Measurements from ENCODE around the gene WNT6.

WNT6 gene

DNA sequence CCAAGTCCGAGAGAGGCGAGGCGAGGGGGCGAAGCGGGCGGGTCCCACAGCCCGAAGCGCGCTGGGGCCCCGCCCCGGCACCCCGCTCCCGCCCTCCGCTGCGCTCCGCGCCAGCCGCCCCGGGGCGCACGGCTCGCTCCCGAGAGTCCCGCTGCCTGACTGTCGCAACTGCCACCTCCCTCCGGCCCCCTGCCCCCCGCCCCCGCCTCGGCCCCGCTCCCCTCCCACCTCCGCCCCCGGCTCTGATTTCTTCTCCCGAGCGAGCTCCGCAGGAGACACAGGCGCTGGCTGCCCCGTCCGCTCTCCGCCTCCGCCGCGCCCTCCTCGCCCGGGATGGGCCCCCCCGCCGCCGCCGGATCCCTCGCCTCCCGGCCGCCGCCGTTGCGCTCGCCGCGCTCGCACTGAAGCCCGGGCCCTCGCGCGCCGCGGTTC lies at the start of gene WNT6:
Gene WNT6, plus strand, starts transcription at position 250 of the 432 bp plus-strand sequence. CDS start 233 bp downstream, outside the sequence.
- Mint-ChIP-seq H3K4me3 (peak within 1 kb of the TSS; percentile 29), H3K4me1 (peaks cover 15% of the 10 kb centered on the region)

DNA sequence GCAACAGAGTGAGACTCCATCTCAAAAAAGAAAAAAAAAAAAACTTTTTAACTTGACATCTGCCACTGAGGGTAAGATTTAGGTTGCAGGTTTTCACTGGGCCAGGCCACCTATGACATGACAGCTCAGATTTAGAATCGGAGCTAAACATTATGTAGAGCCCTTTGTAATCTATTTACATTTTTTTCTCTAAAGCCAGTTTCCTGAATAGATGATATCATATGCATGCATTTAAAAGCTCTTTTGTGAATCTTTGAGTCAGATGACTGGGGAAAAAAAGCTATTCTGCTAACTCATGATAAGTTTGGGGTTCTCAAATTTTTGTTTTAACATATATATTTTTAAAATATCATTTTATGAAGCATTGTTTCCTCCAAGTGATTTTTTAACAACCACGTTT lies 49.3 kb upstream of the WNT6 start:
- Mint-ChIP-seq H3K27me3 (peaks cover 39% of the 10 kb centered on the region), H3K9me3 (peaks cover under 1% of the 10 kb centered on the region), H3K4me3 (no peak overlapping the region), H3K4me1 (peaks cover 3% of the 10 kb centered on the region), H3K27ac (no peak overlapping the region), H3K36me3 (ENCODE audit: low read depth) (no peaks in the 10 kb centered on the region)
- DNase-seq (no peak), ATAC-seq (no peak)

More for the DNA sequence above, at the start of gene WNT6:
- no peak for ATAC-seq
- H3K27me3 Mint-ChIP-seq = peaks cover 85% of the 10 kb centered on the region
- no peaks in the 10 kb centered on the region for H3K36me3 Mint-ChIP-seq (ENCODE audit: low read depth)
- no peak for DNase-seq
- H3K9me3 Mint-ChIP-seq = no peaks in the 10 kb centered on the region
- no peak within 1 kb of the TSS for H3K27ac Mint-ChIP-seq

DNA sequence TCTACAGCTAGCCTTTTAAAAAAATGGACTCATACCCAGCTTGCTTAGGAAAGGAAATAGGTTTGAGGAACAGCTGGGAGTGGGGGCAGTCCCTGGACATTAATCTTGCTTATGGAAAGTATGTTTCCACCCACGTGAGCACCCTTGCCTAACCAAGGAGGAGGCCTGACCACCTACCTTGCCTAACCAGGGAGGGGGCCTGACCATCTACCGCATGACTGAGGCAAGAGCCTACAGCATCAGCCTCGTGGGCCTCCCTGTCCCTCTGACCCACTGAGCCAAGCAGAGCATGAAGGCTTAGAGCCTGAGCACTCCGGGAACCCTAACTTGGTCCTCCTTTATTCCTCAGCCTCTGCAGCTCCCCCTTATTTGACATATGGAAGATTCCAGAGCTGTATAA lies 48.2 kb upstream of the WNT6 start:
- Mint-ChIP-seq H3K4me3 (no peak overlapping the region), H3K27ac (no peak overlapping the region), H3K36me3 (ENCODE audit: low read depth) (no peaks in the 10 kb centered on the region), H3K27me3 (peaks cover 31% of the 10 kb centered on the region), H3K4me1 (peaks cover 2% of the 10 kb centered on the region), H3K9me3 (no peaks in the 10 kb centered on the region)
- DNase-seq (no peak), ATAC-seq (no peak)

DNA sequence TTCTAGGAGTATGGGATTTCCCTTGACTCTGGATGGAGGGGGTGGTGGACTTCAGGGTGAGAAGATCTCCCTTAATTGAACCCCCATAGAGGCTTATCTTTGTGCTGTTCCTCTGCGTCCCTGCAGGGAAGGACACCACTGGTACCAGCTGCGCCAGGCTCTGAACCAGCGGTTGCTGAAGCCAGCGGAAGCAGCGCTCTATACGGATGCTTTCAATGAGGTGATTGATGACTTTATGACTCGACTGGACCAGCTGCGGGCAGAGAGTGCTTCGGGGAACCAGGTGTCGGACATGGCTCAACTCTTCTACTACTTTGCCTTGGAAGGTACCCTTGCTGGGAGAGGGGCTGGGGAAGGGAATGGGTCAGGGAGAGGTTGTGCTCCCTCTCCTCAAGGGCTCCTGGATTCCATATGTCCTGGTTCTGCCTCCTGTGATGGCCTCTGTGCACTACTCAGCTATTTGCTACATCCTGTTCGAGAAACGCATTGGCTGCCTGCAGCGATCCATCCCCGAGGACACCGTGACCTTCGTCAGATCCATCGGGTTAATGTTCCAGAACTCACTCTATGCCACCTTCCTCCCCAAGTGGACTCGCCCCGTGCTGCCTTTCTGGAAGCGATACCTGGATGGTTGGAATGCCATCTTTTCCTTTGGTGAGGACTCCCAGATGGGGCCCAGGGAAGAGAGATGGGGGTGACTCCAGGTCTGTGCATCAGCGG lies 47.3 kb upstream of the WNT6 start:
- Mint-ChIP-seq H3K36me3 (ENCODE audit: low read depth) (no peaks in the 10 kb centered on the region), H3K4me3 (no peak overlapping the region), H3K9me3 (no peaks in the 10 kb centered on the region), H3K4me1 (no peaks in the 10 kb centered on the region), H3K27me3 (peaks cover 25% of the 10 kb centered on the region), H3K27ac (no peak overlapping the region)
- no peak for ATAC-seq
- no peak for DNase-seq

DNA sequence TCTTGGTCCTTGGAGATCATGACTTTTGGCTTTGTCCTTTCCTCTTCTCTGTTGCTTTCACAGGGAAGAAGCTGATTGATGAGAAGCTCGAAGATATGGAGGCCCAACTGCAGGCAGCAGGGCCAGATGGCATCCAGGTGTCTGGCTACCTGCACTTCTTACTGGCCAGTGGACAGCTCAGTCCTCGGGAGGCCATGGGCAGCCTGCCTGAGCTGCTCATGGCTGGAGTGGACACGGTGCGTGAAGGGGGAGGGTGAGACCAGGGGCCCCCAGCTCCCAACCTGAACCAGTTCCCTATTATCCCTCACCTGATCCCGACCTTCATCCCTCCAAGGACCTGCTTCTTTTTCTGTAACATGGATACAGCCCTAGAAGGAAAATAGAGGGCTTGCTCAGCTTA lies 46.7 kb upstream of the WNT6 start:
- Mint-ChIP-seq H3K27ac (no peak overlapping the region), H3K27me3 (peaks cover 28% of the 10 kb centered on the region), H3K4me1 (no peaks in the 10 kb centered on the region), H3K9me3 (no peaks in the 10 kb centered on the region), H3K36me3 (ENCODE audit: low read depth) (no peaks in the 10 kb centered on the region), H3K4me3 (no peak overlapping the region)
- no peak for DNase-seq
- no peak for ATAC-seq

DNA sequence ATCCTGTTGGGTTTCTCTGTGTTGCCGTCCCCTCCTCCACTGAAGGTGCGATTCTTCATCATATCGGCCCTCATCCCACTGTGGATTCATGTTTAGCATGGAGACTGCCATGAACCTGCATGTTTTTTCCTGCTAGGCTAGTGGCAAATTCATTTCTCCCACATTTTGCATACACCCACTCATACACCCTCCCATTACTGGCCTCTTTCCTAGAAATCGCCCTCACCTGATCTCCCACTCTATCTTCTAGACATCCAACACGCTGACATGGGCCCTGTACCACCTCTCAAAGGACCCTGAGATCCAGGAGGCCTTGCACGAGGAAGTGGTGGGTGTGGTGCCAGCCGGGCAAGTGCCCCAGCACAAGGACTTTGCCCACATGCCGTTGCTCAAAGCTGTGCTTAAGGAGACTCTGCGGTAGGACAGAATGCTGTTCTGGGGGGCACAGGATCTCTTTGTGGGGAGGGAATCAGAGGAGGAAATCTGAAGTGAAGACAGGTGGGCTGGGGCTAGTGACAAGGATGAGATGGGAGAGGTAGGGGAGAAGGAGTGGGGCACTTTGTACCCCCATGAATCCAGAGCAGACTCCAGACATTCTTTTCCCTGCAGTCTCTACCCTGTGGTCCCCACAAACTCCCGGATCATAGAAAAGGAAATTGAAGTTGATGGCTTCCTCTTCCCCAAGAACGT lies 45.7 kb upstream of the WNT6 start:
- Mint-ChIP-seq H3K9me3 (no peaks in the 10 kb centered on the region), H3K27me3 (peaks cover 19% of the 10 kb centered on the region), H3K27ac (no peak overlapping the region), H3K36me3 (ENCODE audit: low read depth) (no peaks in the 10 kb centered on the region), H3K4me3 (no peak overlapping the region), H3K4me1 (no peaks in the 10 kb centered on the region)
- DNase-seq (no peak), ATAC-seq (no peak)

DNA sequence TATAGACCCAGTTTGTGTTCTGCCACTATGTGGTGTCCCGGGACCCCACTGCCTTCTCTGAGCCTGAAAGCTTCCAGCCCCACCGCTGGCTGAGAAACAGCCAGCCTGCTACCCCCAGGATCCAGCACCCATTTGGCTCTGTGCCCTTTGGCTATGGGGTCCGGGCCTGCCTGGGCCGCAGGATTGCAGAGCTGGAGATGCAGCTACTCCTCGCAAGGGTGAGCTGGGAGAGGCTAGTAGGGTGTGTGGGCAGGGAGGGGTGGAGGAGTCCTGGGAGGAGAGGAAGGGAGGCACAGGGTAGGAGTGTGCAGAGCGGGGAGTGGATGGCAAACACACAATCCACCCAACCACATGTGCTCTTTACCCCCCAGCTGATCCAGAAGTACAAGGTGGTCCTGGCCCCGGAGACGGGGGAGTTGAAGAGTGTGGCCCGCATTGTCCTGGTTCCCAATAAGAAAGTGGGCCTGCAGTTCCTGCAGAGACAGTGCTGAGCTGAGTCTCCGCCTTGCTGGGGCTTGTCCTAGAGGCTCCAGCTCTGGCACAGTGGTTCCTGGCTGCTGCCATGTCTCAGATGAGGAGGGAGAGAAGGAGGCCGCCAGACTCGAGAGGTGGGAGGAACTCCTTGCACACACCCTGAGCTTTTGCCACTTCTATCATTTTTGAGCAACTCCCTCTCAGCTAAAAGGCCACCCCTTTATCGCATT lies 44.9 kb upstream of the WNT6 start:
- Mint-ChIP-seq H3K4me3 (no peak overlapping the region), H3K27me3 (peaks cover 11% of the 10 kb centered on the region), H3K27ac (no peak overlapping the region), H3K4me1 (no peaks in the 10 kb centered on the region), H3K36me3 (ENCODE audit: low read depth) (no peaks in the 10 kb centered on the region), H3K9me3 (no peaks in the 10 kb centered on the region)
- ATAC-seq = no peak
- DNase-seq = no peak

DNA sequence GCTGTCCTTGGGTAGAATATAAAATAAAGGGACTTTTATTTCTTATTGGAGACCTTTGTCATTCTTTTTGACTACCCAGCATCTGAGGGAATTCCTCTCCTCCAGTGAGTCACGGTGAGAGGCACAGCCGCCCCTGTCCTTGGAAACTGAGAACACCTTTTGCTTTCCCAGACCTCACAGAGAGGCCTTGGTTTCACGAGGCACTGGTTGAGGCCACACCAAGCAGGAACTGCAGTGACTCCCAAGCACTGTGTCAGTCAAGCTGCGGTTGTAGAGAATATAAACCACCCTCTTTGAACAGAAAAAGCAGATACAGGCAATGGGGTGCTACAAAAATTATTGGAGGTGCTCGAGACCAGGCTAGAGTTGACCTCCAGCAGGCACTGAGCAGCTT lies 44.4 kb upstream of the WNT6 start:
- DNase-seq = no peak
- no peak for ATAC-seq
- Mint-ChIP-seq H3K4me3 (no peak overlapping the region), H3K36me3 (ENCODE audit: low read depth) (no peaks in the 10 kb centered on the region), H3K4me1 (no peaks in the 10 kb centered on the region), H3K27ac (no peak overlapping the region), H3K27me3 (peaks cover 9% of the 10 kb centered on the region), H3K9me3 (no peaks in the 10 kb centered on the region)

DNA sequence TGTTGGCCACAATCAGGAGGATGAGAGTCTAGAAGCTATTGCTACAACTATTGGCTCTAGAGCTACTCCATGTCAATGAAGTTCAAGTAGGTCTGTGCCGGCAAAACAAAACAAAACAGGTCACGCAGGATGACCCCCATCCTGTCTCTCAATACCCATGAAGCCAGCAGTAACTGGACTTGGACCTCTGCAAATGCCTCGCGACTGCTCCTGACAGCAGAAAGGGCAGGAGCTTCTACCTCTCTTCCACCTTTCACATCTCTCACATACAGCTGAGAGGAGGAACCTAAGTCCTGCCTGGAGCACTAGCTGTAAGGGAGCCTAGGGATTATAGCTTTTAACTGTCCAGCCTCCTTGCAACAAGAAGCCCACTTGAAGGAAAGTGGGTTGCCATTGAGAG lies 44.0 kb upstream of the WNT6 start:
- Mint-ChIP-seq H3K4me1 (no peaks in the 10 kb centered on the region), H3K36me3 (ENCODE audit: low read depth) (no peaks in the 10 kb centered on the region), H3K9me3 (no peaks in the 10 kb centered on the region), H3K27me3 (peaks cover 7% of the 10 kb centered on the region), H3K4me3 (no peak overlapping the region), H3K27ac (no peak overlapping the region)
- ATAC-seq (no peak), DNase-seq (no peak)

DNA sequence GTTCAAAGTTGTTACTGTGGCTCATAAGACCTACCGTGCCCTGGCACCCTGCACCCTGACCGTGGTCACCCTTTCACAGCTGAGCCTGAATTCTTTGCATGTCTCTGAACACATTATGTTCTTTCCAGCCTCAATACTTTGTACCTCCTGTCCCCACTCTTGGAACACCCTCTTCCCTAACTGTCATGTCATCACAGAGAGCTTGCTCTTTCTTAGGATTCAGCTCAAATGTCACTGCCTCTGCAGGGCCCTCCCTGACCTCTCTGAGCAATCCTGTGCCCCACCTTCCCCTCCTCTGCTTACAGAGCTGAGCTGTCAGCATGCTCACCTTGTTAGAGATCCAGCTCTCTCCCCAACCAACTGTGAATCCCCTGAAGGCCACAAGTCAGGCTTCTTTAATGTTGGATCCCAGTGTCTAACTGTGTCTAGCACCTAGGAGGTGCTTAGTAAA lies 43.0 kb upstream of the WNT6 start:
- H3K27ac Mint-ChIP-seq = no peak overlapping the region
- no peaks in the 10 kb centered on the region for H3K4me1 Mint-ChIP-seq
- DNase-seq (no peak), ATAC-seq (no peak)
- H3K9me3 Mint-ChIP-seq = no peaks in the 10 kb centered on the region
- H3K36me3 Mint-ChIP-seq (ENCODE audit: low read depth) = no peaks in the 10 kb centered on the region
- no peak overlapping the region for H3K4me3 Mint-ChIP-seq
- H3K27me3 Mint-ChIP-seq = peaks cover 7% of the 10 kb centered on the region

DNA sequence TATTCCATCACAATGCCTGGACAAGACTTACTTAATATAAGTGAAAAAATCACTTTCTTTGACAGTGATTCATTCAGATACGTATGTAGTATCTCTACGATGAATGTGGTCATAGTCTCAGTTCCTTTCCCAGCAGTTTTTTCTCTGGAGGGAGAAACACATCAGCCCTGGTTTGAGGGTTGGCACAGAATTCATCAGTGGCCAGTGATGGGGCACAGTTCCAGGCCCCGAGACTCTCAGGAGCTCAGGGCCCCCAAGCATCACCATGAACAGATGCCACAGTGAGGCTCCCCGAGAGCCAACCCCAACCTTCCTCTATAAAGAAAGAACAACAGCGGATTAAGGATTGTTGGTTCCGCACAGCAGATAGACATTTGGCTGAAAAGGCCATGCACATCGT lies 40.5 kb upstream of the WNT6 start:
- Mint-ChIP-seq H3K27me3 (peaks cover 6% of the 10 kb centered on the region), H3K27ac (no peak overlapping the region), H3K9me3 (no peaks in the 10 kb centered on the region), H3K4me1 (no peaks in the 10 kb centered on the region), H3K36me3 (ENCODE audit: low read depth) (no peaks in the 10 kb centered on the region), H3K4me3 (no peak overlapping the region)
- DNase-seq = no peak
- no peak for ATAC-seq

DNA sequence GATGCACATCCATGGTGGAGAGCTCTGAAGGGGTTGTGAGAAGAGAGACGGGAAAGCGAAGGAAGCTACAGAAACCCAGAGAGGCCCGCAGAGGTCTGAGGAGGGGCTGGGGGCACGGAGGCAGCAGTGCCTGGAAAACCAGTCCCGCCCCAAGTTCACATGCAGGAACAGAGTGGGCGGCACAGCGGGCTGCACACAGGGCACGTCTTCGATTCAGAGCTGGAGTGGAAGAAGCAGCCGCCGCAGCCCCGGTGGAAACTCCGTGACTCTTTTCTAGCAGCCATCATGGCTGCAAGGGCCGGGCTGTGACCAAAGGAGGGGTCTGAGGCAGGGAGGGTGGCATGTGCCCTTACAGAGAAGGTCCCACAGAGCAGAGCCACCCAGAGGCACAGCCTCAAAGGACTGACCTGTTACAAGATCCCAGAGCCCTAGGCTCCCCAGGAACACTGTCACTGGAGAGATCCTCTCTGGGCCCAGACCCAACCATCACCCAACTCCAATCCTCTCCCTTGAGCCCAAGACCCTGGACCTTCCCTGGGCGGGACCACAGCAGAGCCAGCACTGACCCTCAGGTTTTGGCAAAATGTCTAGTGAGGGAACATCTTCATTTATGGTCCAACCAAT lies 38.7 kb upstream of the WNT6 start:
- DNase-seq (no peak), ATAC-seq (no peak)
- peaks cover 6% of the 10 kb centered on the region for H3K27me3 Mint-ChIP-seq
- H3K9me3 Mint-ChIP-seq = no peaks in the 10 kb centered on the region
- H3K27ac Mint-ChIP-seq = no peak overlapping the region
- H3K4me1 Mint-ChIP-seq = no peaks in the 10 kb centered on the region
- no peak overlapping the region for H3K4me3 Mint-ChIP-seq
- H3K36me3 Mint-ChIP-seq (ENCODE audit: low read depth) = no peaks in the 10 kb centered on the region

DNA sequence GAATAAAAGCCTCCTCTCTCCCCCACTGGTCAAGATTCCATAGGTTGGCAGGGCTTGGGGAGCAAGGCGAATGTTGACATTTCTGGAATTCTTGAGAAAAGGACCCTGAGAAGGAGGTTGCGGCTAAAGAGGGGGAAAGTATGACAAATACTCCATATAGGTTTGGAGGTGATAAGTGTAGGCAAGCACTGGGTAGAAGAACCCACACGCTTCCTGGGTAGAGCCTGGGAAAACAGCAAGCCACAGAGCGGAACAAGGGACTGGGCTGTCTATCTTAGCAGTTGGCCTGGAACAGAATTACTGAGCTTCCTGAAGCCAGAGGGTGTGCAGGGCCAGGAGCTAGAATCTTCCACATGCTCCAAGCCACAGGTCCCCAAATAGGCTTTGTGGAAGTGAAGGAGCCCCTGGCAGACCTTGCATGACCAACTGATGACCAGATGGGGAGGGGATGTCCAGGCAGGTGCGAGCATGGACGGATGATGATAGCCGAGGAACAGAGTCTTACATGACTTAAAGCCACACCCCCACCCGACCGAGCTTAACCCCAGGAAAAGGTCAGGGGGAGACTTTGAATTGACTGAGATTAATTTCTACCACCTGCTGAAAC lies 37.9 kb upstream of the WNT6 start:
- no peak overlapping the region for H3K27ac Mint-ChIP-seq
- no peaks in the 10 kb centered on the region for H3K9me3 Mint-ChIP-seq
- DNase-seq (no peak), ATAC-seq (no peak)
- no peak overlapping the region for H3K4me3 Mint-ChIP-seq
- H3K4me1 Mint-ChIP-seq = no peaks in the 10 kb centered on the region
- H3K27me3 Mint-ChIP-seq = peaks cover 6% of the 10 kb centered on the region
- no peaks in the 10 kb centered on the region for H3K36me3 Mint-ChIP-seq (ENCODE audit: low read depth)

DNA sequence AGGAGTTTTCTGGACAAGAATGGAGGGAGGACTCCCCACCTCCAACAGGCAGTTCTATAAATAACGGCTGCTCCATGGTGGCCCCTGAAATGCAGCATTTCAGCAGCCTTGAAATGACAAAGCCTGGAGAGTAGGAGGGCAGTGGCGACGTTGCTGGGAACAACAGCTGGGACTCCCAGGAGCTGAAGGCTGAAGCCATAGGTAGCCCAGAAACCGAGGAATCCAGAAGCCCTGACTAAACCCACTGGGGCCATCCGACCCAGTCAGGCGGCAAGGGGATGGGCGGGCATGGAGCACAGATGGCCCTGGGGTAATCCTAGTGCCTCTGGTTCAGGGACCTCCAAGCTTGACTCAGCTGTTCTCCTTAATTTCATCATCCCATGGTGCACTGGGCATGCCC lies 37.0 kb upstream of the WNT6 start:
- Mint-ChIP-seq H3K9me3 (no peaks in the 10 kb centered on the region), H3K27ac (no peak overlapping the region), H3K4me1 (no peaks in the 10 kb centered on the region), H3K4me3 (no peak overlapping the region), H3K27me3 (peaks cover 5% of the 10 kb centered on the region), H3K36me3 (ENCODE audit: low read depth) (no peaks in the 10 kb centered on the region)
- no peak for ATAC-seq
- no peak for DNase-seq
